Endothelial cell (in vitro differentiated cells): ENCODE measurements around the gene KLHL4. TPM values are rescaled to one million over a fixed set of nuclear protein-coding genes. Genes with fewer than 3 reads are reported as not detected.

ENCODE experiments used
- DNase-seq: peaks from one replicate; pipeline ENCODE4 v3.0.0; 2021; ENCODE audit warnings: low spot score
- H3K27ac Mint-ChIP-seq: one replicate; pipeline ENCODE4 v1.8.0; 2021; ENCODE audit warnings: mixed read lengths, inconsistent platforms; ENCODE audit not compliant: unreplicated experiment
- H3K27me3 Mint-ChIP-seq: one replicate; pipeline ENCODE4 v1.8.0; 2021; ENCODE audit warnings: mild to moderate bottlenecking, moderate library complexity, mixed read lengths, inconsistent platforms; ENCODE audit not compliant: unreplicated experiment
- H3K36me3 Mint-ChIP-seq: one replicate; pipeline ENCODE4 v1.8.0; 2021; ENCODE audit warnings: mild to moderate bottlenecking, low read depth, mixed read lengths, inconsistent platforms; ENCODE audit not compliant: unreplicated experiment
- H3K4me1 Mint-ChIP-seq: one replicate; pipeline ENCODE4 v1.8.0; 2021; ENCODE audit warnings: mild to moderate bottlenecking, mixed read lengths, inconsistent platforms; ENCODE audit not compliant: unreplicated experiment
- H3K4me3 Mint-ChIP-seq: one replicate; pipeline ENCODE4 v1.8.0; 2021; ENCODE audit warnings: mild to moderate bottlenecking, mixed read lengths, inconsistent platforms; ENCODE audit not compliant: unreplicated experiment
- H3K9me3 Mint-ChIP-seq: one replicate; pipeline ENCODE4 v1.8.0; 2021; ENCODE audit warnings: mixed read lengths, inconsistent platforms; ENCODE audit not compliant: unreplicated experiment
- total RNA-seq: library from RNA; stranded (reverse); fragmentation: NEBNext Ultra II Directional; extraction: Animal tissue kit (Norgen Biotek cat#: 25700); gene quantifications from one replicate; pipeline ENCODE4 v1.2.1, GENCODE V29; 2021; ENCODE audit not compliant: unreplicated experiment
- TF ChIP-seq, protein P1 (sequence below): fragments of 200-600 bp; sonication (generic); IDR thresholded peaks from one replicate; pipeline ENCODE4 v1.5.0; 2021; ENCODE audit warnings: antibody characterized with exemption; ENCODE audit not compliant: unreplicated experiment

Gene KLHL4
- total RNA-seq, 1 donor from 2014 or later, result 80.9 TPM

DNA sequence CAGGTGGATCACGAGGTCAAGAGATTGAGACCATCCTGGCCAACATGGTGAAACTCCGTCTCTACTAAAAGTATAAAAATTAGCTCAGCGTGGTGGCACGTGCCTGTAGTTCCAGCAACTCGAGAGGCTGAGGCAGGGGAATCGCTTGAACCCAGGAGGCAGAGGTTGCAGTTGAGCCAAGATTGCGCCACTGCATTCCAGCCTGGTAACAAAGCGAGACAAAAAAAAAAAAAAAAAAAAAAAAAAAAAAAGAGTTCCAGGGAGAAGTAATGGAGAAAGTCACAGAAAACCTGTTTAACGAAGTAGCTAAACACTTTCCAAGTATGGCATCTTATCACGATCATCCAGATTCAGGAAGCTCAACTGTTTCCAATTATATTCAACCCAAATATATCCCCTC lies 10.9 kb downstream of the KLHL4 start:
- H3K27ac Mint-ChIP-seq, result no peak overlapping the region
- no peak for DNase-seq
- no peaks in the 10 kb centered on the region for H3K4me1 Mint-ChIP-seq
- H3K36me3 Mint-ChIP-seq, result peaks cover 9% of the 10 kb centered on the region
- H3K9me3 Mint-ChIP-seq, result no peaks in the 10 kb centered on the region
- H3K4me3 Mint-ChIP-seq, result no peak overlapping the region
- TF ChIP-seq, protein P1, sequence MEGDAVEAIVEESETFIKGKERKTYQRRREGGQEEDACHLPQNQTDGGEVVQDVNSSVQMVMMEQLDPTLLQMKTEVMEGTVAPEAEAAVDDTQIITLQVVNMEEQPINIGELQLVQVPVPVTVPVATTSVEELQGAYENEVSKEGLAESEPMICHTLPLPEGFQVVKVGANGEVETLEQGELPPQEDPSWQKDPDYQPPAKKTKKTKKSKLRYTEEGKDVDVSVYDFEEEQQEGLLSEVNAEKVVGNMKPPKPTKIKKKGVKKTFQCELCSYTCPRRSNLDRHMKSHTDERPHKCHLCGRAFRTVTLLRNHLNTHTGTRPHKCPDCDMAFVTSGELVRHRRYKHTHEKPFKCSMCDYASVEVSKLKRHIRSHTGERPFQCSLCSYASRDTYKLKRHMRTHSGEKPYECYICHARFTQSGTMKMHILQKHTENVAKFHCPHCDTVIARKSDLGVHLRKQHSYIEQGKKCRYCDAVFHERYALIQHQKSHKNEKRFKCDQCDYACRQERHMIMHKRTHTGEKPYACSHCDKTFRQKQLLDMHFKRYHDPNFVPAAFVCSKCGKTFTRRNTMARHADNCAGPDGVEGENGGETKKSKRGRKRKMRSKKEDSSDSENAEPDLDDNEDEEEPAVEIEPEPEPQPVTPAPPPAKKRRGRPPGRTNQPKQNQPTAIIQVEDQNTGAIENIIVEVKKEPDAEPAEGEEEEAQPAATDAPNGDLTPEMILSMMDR, result no peak
- H3K27me3 Mint-ChIP-seq, result no peaks in the 10 kb centered on the region

DNA sequence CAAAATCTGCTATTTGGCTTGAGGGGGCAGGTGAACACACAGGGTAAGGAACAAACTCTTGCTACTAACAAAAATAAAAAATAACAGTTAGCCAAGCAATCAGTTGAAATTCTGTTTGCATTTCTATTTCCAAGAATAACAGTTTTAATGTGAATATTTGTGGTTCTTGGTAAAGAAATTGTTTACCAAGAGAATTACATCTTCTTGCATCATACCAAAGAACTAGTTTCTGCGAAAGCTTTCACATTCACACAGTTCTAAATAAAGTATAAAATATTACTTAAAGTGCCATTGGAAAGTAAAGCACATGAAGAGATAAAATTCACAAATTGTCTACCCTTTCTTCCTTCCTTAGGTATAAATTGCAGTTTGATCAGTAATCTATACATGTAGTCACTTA lies 54.4 kb downstream of the KLHL4 start:
- TF ChIP-seq, protein P1, result no peak
- Mint-ChIP-seq H3K27me3 (no peaks in the 10 kb centered on the region), H3K4me1 (peaks cover 3% of the 10 kb centered on the region), H3K4me3 (no peak overlapping the region), H3K36me3 (no peaks in the 10 kb centered on the region), H3K9me3 (no peaks in the 10 kb centered on the region), H3K27ac (no peak overlapping the region)
- no peak for DNase-seq

DNA sequence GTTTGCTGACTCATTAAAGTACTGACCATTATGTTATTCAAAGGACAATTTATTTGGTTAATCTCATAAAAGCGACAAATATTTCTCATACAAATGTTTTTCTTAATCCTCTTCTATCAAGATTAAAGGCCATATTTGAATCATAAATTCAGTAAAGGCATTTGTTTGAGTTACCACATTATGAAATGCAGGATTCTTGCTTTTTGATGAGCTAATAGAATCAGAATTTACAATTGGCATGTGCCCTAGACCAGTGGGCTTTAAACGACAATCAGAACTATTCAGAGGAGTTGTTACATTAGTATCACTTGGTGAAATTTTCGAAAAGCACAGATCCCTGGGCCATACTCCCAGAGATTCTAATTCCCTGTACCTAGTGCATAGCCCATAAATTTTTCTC lies 55.3 kb downstream of the KLHL4 start:
- no peak overlapping the region for H3K4me3 Mint-ChIP-seq
- no peaks in the 10 kb centered on the region for H3K36me3 Mint-ChIP-seq
- TF ChIP-seq, protein P1, result no peak
- no peaks in the 10 kb centered on the region for H3K9me3 Mint-ChIP-seq
- no peaks in the 10 kb centered on the region for H3K27me3 Mint-ChIP-seq
- H3K4me1 Mint-ChIP-seq, result peaks cover 3% of the 10 kb centered on the region
- DNase-seq, result no peak
- no peak overlapping the region for H3K27ac Mint-ChIP-seq

DNA sequence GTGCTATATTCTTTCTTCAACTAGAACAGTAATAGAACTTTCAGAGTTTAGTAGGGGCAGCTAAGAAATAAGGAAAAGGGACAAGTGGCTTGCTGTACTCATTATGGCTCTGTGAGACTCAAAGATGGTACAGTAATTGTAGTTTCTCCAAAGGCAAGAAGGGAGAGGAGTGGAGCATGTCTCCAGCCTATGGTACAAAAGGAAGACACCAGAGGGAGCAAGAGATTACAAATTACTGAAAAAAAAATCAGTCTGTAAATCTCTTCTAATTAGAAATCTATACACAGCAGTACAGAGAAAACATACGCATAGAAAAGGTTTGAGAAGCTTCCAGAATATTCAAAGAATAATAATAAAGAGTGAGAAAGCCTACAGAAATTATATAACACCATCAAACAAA lies 61.4 kb downstream of the KLHL4 start:
- DNase-seq, result no peak
- Mint-ChIP-seq H3K4me3 (no peak overlapping the region), H3K9me3 (no peaks in the 10 kb centered on the region), H3K4me1 (peaks cover 3% of the 10 kb centered on the region), H3K27ac (no peak overlapping the region), H3K27me3 (no peaks in the 10 kb centered on the region), H3K36me3 (peaks cover 10% of the 10 kb centered on the region)
- TF ChIP-seq, protein P1, result no peak

DNA sequence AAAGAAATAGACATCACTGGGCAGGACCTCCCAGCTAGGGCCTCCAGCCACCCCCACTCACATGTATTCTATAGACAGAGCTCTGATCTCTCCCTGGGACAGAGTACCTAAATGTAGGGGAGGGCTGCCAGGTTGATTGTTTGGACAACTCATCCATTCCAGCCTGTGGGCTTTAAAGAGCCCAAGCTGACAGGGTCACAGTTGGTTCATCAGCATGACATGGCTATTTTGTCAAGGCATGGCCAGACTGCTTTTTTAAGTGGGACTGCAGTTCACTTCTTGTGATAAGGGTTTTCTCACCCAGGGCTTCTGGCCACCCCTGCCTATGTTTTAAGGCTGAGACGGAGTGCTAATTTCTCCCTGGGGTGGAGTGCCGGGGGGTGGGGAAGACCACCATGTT lies 63.3 kb downstream of the KLHL4 start:
- H3K4me1 Mint-ChIP-seq, result no peaks in the 10 kb centered on the region
- DNase-seq, result no peak
- no peaks in the 10 kb centered on the region for H3K9me3 Mint-ChIP-seq
- H3K27me3 Mint-ChIP-seq, result no peaks in the 10 kb centered on the region
- no peak overlapping the region for H3K27ac Mint-ChIP-seq
- H3K4me3 Mint-ChIP-seq, result no peak overlapping the region
- peaks cover 10% of the 10 kb centered on the region for H3K36me3 Mint-ChIP-seq
- TF ChIP-seq, protein P1, result no peak
